GM19238 (cell line): Measurements from ENCODE around the gene KAT8.
A peak's percentile ranks its signal among the peaks of the same experiment; 100 is the strongest.

Source experiments
- DNase-seq: peaks from one replicate; pipeline ENCODE4 v3.0.0; 2011; ENCODE audit warnings: low spot score; ENCODE audit not compliant: insufficient read length

KAT8 gene

DNA sequence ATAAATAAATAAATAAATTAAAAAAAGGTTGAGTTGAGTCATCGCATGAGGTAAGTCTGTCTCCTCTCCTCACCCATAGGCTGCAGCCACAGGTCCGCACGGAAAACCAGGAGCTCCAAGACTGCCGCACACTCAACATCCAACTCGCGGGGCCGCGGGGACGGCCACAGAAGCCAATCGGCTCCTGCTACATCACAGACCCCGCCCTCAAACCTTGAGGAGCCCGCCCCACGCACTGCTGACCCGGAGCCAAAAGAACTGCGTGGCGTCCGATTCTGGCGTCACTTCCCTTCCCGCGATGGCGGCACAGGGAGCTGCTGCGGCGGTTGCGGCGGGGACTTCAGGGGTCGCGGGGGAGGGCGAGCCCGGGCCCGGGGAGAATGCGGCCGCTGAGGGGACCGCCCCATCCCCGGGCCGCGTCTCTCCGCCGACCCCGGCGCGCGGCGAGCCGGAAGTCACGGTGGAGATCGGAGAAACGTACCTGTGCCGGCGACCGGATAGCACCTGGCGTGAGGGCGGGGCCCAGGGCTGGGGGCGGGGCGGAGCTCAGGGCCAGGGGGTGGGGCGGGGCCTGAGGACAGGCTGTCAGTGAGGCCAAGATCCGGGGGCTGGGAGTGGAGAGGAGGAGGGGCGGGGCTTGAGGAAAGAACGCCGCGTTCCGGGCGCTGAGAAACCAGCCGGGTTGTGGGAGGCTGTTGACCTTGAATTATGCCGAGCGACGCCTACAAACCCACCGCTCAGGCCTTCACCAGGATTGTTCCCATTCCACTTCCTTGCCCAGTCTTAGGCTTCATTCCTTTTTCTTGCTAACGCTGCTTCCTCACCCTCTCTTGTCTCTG, at the start of gene KAT8:
Gene KAT8 (plus strand): TSS at position 281 of the 839 bp plus-strand sequence. CDS start 18 bp downstream, at position 299.
- peak; percentile 98 for DNase-seq

DNA sequence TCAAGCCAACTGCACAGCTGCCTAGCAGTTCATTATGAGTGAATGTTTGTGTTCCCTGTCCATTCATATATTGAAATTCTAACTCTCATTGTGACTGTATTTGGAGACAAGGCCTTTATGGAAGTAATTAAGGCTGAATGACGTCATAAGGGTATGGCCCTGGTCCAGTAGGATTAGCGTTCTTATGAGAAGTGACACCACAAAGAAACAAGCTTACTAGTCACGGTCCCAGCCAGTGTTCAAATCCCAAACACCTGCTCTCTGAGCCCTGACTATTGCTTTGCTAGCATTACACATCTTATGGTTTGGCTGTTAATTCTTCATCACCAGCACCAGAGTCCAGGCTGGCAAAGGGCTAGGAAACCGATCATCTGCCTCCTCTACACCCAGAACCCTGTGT, 45.6 kb upstream of the KAT8 start:
- DNase-seq: no peak

DNA sequence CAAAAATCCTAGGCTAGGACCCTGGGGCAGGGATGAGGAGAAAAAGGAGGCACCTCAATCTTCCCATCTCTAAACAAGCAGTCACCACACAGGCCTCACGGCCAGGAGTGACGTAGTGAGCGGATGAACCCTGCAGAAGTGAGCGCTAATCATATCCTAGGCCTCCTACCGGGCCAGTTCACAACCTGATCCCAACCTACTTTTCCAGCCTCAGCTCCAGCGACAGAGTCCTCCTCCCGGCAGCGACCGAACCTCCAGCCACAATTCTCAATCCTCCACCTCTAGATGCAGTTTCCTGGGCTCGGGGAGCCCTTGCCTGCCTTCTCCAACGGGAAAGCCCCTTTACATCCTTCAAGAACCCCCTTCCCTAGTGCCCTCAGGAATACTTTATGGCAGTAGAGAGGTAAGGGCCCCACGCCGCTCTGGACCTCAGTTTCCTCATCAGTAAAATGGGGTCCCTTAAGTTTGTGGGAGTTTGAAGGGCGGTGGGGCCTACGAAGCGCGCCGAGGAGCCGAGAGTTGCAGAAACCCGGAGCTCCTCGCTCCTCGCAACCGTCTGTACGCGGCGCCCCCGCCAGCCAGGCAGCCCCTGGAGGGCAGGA, 44.8 kb upstream of the KAT8 start:
- no peak for DNase-seq

DNA sequence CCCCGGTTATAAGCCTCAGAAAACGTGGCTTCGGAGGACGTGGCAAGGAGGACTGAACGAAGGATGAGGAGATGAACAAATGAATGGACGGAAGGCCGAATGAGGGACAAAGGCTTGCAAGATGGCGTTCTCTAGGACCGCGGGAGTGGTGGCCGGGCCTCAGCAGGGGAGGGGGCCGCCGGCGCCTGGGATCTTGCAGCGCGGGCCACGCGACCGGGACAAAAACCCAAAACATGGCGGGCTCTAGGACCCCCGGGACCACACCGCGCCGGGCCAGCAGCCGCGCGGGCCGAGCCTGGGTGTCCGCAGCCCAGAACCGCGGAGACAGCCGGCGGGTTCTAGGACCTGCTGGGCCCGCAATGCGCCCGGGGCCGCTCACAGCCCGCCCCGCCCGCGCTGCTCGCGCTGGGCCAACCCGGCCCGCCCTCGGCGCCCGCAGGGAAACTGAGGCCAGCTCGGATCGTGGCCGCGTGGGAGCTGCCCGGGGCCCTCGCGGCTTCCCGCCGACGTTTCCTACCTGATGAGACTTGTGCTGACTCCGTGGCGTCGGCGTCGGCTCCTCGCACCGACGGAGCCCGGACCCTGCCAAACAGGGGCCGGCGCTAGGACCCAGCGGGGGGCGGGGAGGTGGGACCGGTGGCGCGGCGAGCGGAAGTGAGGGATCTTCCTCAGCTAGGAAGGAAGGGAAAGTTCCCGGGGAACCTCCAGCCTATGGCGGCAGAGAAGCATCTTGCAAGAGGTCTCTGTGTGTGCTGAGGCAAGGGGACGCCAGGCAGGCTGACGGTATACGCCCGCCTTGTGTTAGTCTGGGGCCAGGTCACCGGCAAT, 44.1 kb upstream of the KAT8 start:
- DNase-seq: peak; percentile 83

DNA sequence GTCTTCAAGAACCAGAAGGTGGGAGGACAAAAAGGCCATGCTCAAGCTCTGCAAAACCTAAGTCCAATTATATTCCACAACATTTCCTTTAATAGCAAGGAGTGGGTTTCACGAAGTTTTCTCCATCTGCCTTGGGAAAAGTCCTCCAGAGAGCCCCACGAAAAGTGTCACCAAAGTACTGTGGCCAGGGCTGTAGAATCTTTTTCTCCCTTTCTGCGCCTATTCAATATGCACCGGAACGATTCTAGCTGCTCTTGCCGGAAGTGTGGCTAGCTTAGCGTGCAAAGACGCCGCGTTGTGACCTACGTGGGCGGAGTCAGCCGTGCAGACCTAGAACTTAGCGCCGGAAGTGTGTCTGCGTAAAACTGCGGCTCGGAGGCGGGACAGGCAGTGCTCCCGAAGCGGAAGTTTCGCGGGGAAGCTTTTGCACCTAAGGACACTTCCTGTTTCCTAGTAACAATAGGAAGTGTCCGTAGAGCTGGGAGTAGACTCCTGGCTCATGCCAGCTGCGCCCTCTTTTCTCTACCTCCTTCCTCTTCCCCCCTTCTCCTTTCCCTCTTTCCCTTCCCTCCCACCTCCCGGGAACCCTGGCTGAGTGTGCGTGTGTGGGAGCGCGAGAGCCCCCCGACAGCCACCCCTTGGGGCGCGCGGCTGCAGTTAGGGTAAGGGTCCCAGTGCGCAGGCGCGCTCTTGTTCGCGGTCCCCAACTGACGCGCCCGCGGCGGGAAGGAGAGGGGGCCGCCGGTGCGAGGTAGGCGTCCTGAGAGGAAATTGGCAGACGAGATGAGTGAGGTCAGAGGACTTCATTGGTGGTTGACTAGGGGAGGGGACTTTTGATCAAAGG, 43.3 kb upstream of the KAT8 start, which contains the start of the genes ZNF646 and ZNF668:
Gene ZNF646 (plus strand): TSS at position 453 of the 844 bp plus-strand sequence. CDS start 1,903 bp downstream, outside the sequence.
Gene ZNF668 (minus strand): TSS at position 271 of the 844 bp plus-strand sequence. CDS start 9,781 bp downstream, outside the sequence.
- peak; percentile 97 for DNase-seq

DNA sequence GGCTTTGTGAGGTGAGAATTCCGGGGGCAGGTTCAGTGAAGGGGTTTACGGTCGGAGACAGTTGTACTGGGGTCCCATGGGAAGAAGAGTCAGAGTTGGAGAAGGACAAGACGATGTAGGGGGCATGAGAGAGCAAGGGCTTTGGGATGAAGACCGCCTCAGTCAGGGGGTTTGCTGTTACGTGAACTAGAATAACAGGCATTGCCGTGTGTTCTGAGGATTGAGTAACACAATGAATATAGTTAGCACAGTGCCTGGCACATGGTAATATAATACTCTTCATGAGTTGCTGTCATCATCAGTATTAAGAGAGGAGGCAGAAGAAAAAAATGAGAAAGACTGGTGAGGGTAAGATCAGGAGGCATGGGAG, 42.7 kb upstream of the KAT8 start:
- DNase-seq: no peak

DNA sequence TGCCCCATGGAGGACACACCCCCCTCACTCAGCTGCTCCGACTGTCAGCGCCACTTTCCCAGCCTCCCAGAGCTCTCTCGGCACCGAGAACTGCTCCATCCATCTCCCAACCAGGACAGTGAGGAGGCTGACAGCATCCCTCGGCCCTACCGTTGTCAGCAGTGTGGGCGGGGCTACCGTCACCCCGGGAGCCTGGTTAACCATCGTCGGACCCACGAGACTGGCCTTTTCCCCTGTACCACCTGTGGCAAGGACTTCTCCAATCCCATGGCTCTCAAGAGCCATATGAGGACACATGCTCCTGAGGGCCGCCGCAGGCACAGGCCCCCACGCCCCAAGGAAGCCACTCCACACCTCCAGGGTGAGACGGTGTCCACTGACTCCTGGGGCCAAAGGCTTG, 41.1 kb upstream of the KAT8 start:
- no peak for DNase-seq

DNA sequence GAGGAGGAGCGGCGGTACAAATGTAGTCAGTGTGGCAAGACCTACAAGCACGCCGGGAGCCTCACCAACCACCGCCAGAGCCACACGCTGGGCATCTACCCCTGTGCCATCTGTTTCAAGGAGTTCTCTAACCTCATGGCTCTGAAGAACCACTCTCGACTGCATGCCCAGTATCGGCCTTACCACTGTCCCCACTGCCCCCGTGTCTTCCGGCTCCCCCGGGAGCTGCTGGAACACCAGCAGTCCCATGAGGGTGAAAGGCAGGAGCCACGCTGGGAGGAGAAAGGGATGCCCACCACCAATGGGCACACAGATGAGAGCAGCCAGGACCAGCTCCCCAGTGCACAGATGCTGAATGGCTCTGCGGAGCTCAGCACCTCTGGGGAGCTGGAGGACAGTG, 40.4 kb upstream of the KAT8 start:
- no peak for DNase-seq

DNA sequence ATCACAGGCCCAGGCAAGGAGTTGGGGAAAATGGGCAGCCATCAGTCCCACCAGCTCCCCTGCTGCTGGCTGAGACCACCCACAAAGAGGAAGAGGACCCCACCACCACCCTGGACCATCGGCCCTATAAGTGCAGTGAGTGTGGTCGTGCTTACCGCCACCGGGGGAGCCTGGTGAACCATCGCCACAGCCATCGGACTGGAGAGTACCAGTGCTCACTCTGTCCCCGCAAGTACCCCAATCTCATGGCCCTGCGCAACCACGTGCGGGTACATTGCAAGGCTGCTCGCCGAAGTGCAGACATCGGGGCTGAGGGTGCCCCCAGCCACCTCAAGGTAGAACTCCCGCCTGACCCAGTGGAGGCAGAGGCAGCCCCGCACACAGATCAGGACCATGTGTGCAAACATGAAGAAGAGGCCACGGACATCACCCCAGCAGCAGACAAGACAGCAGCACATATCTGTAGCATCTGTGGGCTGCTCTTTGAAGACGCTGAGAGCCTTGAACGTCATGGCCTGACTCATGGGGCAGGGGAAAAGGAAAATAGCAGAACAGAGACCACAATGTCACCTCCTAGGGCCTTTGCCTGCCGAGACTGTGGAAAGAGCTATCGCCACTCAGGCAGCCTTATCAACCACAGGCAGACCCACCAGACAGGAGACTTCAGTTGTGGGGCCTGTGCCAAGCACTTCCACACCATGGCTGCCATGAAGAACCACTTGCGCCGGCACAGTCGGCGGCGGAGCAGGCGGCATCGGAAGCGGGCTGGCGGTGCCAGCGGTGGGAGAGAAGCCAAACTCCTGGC, 39.7 kb upstream of the KAT8 start:
- no peak for DNase-seq

DNA sequence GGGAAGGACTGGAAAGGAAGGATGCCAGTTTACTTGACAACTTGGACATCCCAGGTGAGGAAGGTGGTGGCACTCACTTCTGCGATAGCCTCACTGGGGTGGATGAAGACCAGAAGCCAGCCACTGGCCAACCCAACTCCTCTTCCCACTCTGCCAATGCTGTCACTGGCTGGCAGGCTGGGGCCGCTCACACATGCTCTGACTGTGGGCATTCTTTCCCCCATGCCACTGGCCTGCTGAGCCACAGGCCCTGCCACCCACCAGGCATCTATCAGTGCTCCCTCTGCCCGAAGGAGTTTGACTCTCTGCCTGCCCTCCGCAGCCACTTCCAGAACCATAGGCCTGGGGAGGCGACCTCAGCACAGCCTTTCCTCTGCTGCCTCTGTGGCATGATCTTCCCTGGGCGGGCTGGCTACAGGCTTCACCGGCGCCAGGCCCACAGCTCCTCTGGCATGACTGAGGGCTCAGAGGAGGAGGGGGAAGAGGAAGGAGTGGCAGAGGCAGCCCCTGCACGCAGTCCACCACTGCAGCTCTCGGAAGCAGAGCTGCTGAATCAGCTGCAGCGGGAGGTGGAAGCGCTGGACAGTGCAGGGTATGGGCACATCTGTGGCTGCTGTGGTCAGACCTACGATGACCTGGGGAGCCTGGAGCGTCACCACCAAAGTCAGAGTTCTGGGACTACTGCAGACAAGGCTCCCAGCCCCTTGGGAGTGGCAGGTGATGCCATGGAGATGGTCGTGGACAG, 38.7 kb upstream of the KAT8 start:
- no peak for DNase-seq

DNA sequence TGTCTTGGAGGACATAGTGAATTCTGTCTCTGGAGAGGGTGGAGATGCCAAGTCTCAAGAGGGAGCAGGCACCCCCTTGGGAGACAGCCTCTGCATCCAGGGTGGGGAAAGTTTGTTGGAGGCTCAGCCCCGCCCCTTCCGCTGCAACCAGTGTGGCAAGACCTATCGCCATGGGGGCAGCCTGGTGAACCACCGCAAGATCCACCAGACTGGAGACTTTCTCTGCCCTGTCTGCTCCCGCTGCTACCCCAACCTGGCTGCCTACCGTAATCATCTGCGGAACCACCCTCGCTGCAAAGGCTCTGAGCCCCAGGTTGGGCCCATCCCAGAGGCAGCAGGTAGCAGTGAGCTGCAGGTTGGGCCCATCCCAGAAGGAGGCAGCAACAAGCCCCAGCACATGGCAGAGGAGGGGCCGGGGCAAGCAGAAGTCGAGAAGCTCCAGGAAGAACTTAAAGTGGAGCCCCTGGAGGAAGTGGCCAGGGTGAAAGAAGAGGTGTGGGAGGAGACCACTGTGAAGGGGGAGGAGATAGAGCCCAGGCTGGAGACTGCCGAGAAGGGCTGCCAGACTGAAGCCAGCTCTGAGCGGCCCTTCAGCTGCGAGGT, 38.0 kb upstream of the KAT8 start:
- no peak for DNase-seq

DNA sequence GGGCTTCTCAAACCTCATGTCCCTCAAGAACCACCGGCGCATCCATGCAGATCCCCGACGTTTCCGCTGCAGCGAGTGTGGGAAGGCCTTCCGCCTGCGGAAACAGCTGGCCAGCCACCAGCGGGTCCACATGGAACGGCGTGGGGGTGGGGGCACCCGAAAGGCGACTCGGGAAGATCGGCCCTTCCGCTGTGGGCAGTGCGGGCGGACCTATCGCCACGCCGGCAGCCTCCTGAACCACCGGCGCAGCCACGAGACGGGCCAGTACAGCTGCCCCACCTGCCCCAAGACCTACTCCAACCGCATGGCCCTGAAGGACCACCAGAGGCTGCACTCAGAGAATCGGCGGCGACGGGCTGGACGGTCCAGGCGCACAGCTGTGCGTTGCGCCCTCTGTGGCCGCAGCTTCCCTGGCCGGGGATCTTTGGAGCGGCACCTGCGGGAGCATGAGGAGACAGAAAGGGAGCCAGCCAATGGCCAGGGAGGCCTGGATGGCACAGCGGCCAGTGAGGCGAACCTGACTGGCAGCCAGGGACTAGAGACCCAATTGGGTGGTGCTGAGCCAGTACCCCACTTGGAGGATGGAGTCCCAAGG, 37.3 kb upstream of the KAT8 start:
- no peak for DNase-seq

DNA sequence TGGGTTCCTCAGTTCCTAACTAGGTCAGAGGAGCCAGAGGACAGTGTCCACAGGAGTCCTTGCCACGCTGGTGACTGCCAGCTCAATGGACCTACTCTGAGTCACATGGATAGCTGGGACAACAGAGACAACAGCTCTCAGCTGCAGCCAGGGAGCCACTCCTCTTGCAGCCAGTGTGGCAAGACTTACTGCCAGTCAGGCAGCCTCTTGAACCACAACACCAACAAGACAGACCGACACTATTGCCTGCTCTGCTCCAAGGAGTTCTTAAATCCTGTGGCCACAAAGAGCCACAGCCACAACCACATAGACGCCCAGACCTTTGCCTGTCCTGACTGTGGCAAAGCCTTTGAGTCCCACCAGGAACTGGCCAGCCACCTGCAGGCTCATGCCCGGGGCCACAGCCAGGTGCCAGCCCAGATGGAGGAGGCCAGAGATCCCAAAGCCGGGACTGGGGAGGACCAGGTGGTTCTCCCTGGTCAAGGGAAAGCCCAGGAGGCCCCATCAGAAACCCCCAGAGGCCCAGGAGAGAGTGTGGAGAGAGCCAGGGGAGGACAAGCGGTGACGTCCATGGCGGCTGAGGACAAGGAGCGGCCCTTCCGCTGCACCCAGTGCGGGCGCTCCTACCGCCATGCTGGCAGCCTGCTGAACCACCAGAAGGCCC, 36.6 kb upstream of the KAT8 start:
- DNase-seq: no peak

DNA sequence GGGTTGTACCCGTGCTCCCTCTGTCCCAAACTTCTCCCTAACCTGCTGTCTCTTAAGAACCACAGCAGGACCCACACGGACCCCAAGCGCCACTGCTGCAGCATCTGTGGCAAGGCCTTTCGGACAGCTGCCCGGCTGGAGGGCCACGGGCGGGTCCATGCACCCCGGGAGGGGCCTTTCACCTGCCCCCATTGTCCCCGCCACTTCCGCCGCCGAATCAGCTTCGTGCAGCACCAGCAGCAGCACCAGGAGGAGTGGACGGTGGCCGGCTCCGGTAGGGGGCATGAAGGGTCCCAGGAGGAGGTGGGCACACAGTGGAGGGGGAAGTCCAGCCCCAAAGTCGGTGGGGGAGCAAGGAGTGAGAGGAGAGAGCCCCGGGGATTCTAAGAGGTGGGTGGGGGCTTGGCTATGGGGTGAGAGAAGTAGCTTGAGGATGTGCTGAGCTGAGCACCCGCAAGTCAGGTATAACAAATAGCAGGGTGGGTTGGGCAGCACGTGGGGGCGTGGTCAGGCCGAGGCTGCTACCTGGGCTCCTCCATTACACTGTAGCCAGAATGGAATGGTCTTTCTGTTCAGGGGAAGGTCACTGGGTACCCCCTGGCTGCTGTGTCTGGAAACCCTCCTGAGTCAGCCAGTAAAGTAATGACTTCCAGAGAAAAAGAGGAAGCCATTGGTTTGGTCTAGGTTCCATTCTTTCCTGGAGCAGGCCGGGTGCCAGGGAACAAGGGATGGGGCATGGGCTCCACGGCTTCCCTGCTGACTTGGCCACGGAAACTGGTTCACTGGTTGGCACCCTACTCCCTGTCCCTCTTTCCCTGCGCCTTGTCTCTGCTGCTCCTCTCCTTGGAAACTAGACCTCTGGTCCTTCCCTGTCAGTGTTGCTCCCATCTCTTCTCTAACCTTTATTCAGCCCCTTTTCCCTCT, 35.8 kb upstream of the KAT8 start:
- DNase-seq: no peak

DNA sequence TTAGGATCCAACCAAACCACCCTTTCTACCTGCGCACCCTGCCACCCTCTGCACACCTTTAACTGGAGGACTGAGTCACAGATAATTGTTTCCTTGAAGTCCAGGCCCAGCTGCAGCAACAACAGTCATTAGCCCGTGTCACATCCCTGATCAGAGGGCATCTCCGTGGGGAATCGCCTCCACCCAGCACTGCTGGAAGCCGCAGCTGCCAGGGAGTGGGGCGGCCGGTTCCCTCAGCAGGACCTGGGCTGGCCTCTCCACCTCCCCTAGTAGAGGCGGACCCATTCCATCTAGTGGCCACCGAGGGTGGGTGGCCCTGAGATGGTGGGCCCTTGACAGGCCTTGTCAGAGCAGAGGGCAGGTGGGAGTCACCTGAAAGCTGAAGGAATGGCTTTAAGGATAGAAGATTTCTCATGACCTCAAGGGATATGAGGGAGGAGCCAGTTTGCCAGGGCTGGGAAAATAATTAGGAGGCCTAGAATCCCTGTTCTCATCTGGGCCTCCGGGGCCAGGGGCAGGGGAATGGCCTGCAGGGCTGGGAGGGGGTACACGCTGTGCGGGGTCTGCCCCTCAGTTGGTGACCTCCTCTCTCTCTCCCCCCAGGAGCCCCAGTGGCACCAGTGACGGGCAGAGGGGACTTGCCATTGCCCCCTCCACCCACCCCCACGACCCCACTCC, 35.0 kb upstream of the KAT8 start:
- DNase-seq: no peak

DNA sequence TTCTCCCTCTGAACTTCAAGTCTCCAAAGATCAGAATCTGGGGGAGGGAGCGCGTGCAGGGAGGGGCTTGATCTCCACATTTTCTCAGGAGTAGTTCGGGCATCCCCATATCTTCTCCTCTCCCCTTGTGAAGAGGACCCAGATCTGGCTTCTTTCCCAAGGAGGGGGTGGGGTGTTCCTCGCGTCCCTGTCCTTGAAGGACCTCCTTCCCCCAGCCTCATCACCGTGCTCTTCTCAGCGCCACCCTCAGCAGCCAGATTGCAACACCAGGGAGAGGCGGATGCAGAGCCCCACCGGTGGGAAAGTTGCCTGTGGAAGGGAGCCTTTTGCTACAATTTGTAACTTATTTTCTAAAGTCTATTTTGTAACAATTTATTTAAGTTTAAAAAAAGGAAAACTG, 34.4 kb upstream of the KAT8 start:
- no peak for DNase-seq
